ENCODE measurements around the gene KANSL1L. TPM values are rescaled to one million over a fixed set of nuclear protein-coding genes. Genes with fewer than 3 reads are reported as not detected.

The KANSL1L gene
- total RNA-seq, 1 experiment from 2014 or later, result 6.7 TPM

DNA sequence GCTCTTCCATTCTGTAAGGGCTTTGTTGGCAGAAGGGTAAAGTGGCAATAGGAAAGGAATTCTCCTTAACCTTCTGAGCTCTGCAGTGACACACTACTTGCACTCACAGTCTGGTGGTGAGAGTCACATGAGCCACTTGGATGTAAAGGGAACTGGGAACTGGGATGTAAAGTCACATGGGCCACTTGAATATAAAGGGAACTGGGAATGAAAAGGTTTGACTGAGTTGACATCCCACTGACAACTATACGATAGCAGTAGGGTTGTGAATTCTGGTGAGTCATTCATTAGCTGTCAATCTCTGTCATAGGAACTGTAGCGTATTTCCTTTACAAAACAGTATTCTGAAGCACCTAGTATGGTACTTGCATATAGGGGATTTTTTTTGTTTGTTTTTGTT, 163.3 kb downstream of the KANSL1L start:
- no peak overlapping the region for H3K27ac ChIP-seq (ENCODE audit: low read depth, low read length)
- TF ChIP-seq ZFX (IDR thresholded peaks at IDR 0.05), result no peak
- POLR2A ChIA-PET, result no interaction called here

DNA sequence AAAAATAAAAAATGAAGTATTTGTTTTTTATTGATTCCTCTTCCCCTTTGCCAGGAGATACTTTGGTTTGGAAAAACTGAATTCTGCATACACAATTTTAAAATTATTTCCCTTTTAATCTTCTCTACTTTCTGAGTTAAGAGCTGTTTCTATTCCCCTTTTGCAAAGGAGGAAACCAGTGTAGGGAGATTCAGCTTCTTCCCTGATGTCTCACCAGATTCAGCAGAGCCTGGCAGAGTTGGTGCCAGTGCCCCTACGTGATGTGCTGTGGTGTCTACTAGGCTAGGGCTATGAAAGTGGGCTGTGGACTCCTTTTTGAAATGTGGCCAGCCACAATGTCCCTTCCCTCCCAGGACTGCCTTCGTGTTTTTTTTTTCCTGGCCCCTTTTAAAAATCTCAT, 166.3 kb downstream of the KANSL1L start:
- POLR2A ChIA-PET, result no interaction called here
- intact Hi-C loops (cut with micrococcal nuclease), result loop anchor here (5.0 kb wide), 1 partner anchor 167 kb away; the partner anchor contains the start of gene KANSL1L
- Histone ChIP-seq H3K4me1 (ENCODE audit: control insufficient read depth in 1 of 2, insufficient read depth in 2 of 2, low read length in 2 of 2) (peaks cover 4 to 19% of the 10 kb centered on the region in 2 experiments; a peak in 3 of 4 replicates), H2AFZ (ENCODE audit: low read depth, low read length, poor library complexity, severe bottlenecking) (no peak overlapping the region), H3K27ac (ENCODE audit: low read depth, low read length) (no peak overlapping the region), H3K36me3 (ENCODE audit: control insufficient read depth in 1 of 2, insufficient read depth in 2 of 2, low read length in 2 of 2) (peaks cover 3 to 9% of the 10 kb centered on the region in 2 experiments; a peak in 3 of 4 replicates), H3K79me2 (ENCODE audit: insufficient read depth, low read length) (peaks cover 75% of the 10 kb centered on the region), H3K27me3 (ENCODE audit: insufficient read depth, low read length) (no peaks in the 10 kb centered on the region), H3K9ac (ENCODE audit: low read length) (no peak overlapping the region), H3K4me2 (ENCODE audit: low read length) (no peak overlapping the region), H3K9me3 (ENCODE audit: control insufficient read depth in 1 of 2, insufficient read depth in 1 of 2, low read depth in 1 of 2, low read length in 2 of 2) (no peaks in the 10 kb centered on the region), H4K20me1 (ENCODE audit: insufficient read depth) (peaks cover 38% of the 10 kb centered on the region; the same call in 1 of the 2 replicates), H3K4me3 (replicated peaks in 1 of 2; ENCODE audit: low read depth in 1 of 2, low read length in 2 of 2) (no peak overlapping the region), H3K9me2 (ENCODE audit: insufficient read depth) (no peaks in the 10 kb centered on the region)
- no peak for ATAC-seq
- RAD21 ChIA-PET (ENCODE audit: low non-redundant PET in 1 of 2, low total read pairs in 2 of 2, uncharacterized antibody in 2 of 2, unreplicated experiment in 2 of 2), result no interaction called here
- BruUV-seq (replicated peaks), result no TSS peak
- CTCF ChIA-PET, result no interaction called here
- no peak for DNase-seq (ENCODE audit: low read depth, low spot score)
- no peak for TF ChIP-seq FOSL1 (IDR thresholded peaks at IDR 0.05; ENCODE audit: low read depth)
- no peak for TF ChIP-seq SRF (IDR thresholded peaks at IDR 0.05; ENCODE audit: low read depth)
- TF ChIP-seq, protein P1, sequence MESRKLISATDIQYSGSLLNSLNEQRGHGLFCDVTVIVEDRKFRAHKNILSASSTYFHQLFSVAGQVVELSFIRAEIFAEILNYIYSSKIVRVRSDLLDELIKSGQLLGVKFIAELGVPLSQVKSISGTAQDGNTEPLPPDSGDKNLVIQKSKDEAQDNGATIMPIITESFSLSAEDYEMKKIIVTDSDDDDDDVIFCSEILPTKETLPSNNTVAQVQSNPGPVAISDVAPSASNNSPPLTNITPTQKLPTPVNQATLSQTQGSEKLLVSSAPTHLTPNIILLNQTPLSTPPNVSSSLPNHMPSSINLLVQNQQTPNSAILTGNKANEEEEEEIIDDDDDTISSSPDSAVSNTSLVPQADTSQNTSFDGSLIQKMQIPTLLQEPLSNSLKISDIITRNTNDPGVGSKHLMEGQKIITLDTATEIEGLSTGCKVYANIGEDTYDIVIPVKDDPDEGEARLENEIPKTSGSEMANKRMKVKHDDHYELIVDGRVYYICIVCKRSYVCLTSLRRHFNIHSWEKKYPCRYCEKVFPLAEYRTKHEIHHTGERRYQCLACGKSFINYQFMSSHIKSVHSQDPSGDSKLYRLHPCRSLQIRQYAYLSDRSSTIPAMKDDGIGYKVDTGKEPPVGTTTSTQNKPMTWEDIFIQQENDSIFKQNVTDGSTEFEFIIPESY (IDR thresholded peaks at IDR 0.05; ENCODE audit: extremely low read depth, insufficient replicate concordance, low read length), result no peak
- TF ChIP-seq, protein P2, sequence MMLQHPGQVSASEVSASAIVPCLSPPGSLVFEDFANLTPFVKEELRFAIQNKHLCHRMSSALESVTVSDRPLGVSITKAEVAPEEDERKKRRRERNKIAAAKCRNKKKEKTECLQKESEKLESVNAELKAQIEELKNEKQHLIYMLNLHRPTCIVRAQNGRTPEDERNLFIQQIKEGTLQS (IDR thresholded peaks at IDR 0.05), result no peak
- no peak for TF ChIP-seq POLR2AphosphoS5 (IDR thresholded peaks at IDR 0.05; ENCODE audit: low read depth, low read length)
- TF ChIP-seq ZNF274 (IDR thresholded peaks at IDR 0.05; ENCODE audit: low read depth, low read length), result no peak
- TF ChIP-seq, protein P3, sequence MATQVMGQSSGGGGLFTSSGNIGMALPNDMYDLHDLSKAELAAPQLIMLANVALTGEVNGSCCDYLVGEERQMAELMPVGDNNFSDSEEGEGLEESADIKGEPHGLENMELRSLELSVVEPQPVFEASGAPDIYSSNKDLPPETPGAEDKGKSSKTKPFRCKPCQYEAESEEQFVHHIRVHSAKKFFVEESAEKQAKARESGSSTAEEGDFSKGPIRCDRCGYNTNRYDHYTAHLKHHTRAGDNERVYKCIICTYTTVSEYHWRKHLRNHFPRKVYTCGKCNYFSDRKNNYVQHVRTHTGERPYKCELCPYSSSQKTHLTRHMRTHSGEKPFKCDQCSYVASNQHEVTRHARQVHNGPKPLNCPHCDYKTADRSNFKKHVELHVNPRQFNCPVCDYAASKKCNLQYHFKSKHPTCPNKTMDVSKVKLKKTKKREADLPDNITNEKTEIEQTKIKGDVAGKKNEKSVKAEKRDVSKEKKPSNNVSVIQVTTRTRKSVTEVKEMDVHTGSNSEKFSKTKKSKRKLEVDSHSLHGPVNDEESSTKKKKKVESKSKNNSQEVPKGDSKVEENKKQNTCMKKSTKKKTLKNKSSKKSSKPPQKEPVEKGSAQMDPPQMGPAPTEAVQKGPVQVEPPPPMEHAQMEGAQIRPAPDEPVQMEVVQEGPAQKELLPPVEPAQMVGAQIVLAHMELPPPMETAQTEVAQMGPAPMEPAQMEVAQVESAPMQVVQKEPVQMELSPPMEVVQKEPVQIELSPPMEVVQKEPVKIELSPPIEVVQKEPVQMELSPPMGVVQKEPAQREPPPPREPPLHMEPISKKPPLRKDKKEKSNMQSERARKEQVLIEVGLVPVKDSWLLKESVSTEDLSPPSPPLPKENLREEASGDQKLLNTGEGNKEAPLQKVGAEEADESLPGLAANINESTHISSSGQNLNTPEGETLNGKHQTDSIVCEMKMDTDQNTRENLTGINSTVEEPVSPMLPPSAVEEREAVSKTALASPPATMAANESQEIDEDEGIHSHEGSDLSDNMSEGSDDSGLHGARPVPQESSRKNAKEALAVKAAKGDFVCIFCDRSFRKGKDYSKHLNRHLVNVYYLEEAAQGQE (IDR thresholded peaks at IDR 0.05; ENCODE audit: low read depth), result no peak

More for the DNA sequence above, 163.3 kb downstream of the KANSL1L start:
- intact Hi-C loops (cut with micrococcal nuclease), result no loop called here
- ChIA-PET CTCF (no interaction called here), RAD21 (ENCODE audit: low non-redundant PET in 1 of 2, low total read pairs in 2 of 2, uncharacterized antibody in 2 of 2, unreplicated experiment in 2 of 2) (no interaction called here)
- DNase-seq (ENCODE audit: low read depth, low spot score) (no peak), ATAC-seq (no peak)
- peaks cover 9 to 20% of the 10 kb centered on the region in 2 experiments; a peak in 3 of 4 replicates for H3K36me3 ChIP-seq (ENCODE audit: control insufficient read depth in 1 of 2, insufficient read depth in 2 of 2, low read length in 2 of 2)
- H3K27me3 ChIP-seq (ENCODE audit: insufficient read depth, low read length), result no peaks in the 10 kb centered on the region
- H2AFZ ChIP-seq (ENCODE audit: low read depth, low read length, poor library complexity, severe bottlenecking), result no peak overlapping the region
- H3K4me2 ChIP-seq (ENCODE audit: low read length), result no peak overlapping the region
- no peak overlapping the region for H3K4me3 ChIP-seq (replicated peaks in 1 of 2; ENCODE audit: low read depth in 1 of 2, low read length in 2 of 2)
- no TSS peak for BruUV-seq (replicated peaks)
- H4K20me1 ChIP-seq (ENCODE audit: insufficient read depth), result peaks cover 54% of the 10 kb centered on the region; the same call in 1 of the 2 replicates
- H3K79me2 ChIP-seq (ENCODE audit: insufficient read depth, low read length), result peaks cover 100% of the 10 kb centered on the region
- H3K9me3 ChIP-seq (ENCODE audit: control insufficient read depth in 1 of 2, insufficient read depth in 1 of 2, low read depth in 1 of 2, low read length in 2 of 2), result no peaks in the 10 kb centered on the region
- no peaks in the 10 kb centered on the region for H3K9me2 ChIP-seq (ENCODE audit: insufficient read depth)
- H3K4me1 ChIP-seq (ENCODE audit: control insufficient read depth in 1 of 2, insufficient read depth in 2 of 2, low read length in 2 of 2), result peaks cover 4 to 12% of the 10 kb centered on the region in 2 experiments; a peak in 3 of 4 replicates
- H3K9ac ChIP-seq (ENCODE audit: low read length), result no peak overlapping the region

All from HCT116 (cell line).